ENCODE measurements around the gene IL1F10.

IL1F10 gene

DNA sequence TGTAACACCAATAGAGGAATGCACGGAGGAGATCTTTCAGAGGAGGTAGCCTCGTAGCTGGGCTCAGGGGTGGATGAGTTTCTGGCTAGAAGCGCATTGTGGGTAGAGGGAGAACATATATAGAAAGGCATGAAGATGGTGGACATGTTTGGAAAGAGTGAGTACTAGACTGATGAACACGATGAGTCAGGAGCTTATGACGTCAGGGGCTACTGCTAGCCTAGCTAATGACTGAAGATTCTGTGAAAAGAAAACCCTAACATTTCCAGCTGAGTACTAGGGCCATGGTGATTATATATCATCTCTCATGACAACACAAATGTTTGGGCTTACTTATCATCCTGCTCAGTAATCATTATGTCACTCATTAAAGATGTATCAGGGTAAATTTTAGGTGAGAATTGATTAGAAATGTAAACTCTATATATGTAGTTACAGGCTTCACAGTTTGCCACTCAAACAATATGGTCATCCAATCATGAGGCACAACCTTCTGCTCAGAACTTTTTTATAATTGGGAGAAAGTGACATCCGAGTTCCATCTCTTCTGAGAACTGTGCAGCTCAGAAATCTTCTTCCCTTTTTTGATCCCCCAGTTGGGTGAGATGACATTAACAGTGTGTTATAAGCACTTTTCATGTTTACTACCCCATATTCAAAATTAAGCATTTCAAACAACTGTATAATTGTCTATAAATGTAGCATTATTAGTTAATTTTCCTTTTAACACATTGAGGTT, 37.4 kb downstream of the IL1F10 start:
- no peak for ATAC-seq
- TF ChIP-seq SNAI2 (CRISPR knock-in tag; IDR thresholded peaks at IDR 0.05) (no peak), BACH2 (CRISPR knock-in tag; IDR thresholded peaks at IDR 0.05; ENCODE audit: borderline replicate concordance) (no peak), CSDC2 (CRISPR knock-in tag; IDR thresholded peaks at IDR 0.05) (no peak), ZFP3 (CRISPR knock-in tag; IDR thresholded peaks at IDR 0.05) (no peak), PPARA (CRISPR knock-in tag; IDR thresholded peaks at IDR 0.05; ENCODE audit: borderline replicate concordance) (no peak), ESRRG (CRISPR knock-in tag; IDR thresholded peaks at IDR 0.05) (no peak), CSRNP3 (CRISPR knock-in tag; IDR thresholded peaks at IDR 0.05) (no peak), ISL1 (CRISPR knock-in tag; IDR thresholded peaks at IDR 0.05) (no peak), ZNF70 (CRISPR knock-in tag; IDR thresholded peaks at IDR 0.05) (no peak), ZNF565 (CRISPR knock-in tag; conservative IDR thresholded peaks at IDR 0.05; ENCODE audit: low read depth) (no peak), TOX (CRISPR knock-in tag; IDR thresholded peaks at IDR 0.05; ENCODE audit: borderline replicate concordance) (no peak), GLIS3 (CRISPR knock-in tag; IDR thresholded peaks at IDR 0.05) (no peak), POU6F1 (CRISPR knock-in tag; IDR thresholded peaks at IDR 0.05; ENCODE audit: borderline replicate concordance, low read depth) (no peak), RARB (CRISPR knock-in tag; IDR thresholded peaks at IDR 0.05) (no peak)

GRCh38 chr2:113111121-113111520, 43.4 kb downstream of the IL1F10 start:
- no peak for ATAC-seq
- TF ChIP-seq PPARA (CRISPR knock-in tag; IDR thresholded peaks at IDR 0.05; ENCODE audit: borderline replicate concordance) (no peak), CSRNP3 (CRISPR knock-in tag; IDR thresholded peaks at IDR 0.05) (no peak), ARNTL (CRISPR knock-in tag; IDR thresholded peaks at IDR 0.05; ENCODE audit: borderline replicate concordance, low read depth) (no peak), BACH2 (CRISPR knock-in tag; IDR thresholded peaks at IDR 0.05; ENCODE audit: borderline replicate concordance) (no peak)
- TF ChIP-seq, protein P1, sequence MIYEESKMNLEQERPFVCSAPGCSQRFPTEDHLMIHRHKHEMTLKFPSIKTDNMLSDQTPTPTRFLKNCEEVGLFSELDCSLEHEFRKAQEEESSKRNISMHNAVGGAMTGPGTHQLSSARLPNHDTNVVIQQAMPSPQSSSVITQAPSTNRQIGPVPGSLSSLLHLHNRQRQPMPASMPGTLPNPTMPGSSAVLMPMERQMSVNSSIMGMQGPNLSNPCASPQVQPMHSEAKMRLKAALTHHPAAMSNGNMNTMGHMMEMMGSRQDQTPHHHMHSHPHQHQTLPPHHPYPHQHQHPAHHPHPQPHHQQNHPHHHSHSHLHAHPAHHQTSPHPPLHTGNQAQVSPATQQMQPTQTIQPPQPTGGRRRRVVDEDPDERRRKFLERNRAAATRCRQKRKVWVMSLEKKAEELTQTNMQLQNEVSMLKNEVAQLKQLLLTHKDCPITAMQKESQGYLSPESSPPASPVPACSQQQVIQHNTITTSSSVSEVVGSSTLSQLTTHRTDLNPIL (CRISPR knock-in tag; IDR thresholded peaks at IDR 0.05; ENCODE audit: low read depth) = no peak

DNA sequence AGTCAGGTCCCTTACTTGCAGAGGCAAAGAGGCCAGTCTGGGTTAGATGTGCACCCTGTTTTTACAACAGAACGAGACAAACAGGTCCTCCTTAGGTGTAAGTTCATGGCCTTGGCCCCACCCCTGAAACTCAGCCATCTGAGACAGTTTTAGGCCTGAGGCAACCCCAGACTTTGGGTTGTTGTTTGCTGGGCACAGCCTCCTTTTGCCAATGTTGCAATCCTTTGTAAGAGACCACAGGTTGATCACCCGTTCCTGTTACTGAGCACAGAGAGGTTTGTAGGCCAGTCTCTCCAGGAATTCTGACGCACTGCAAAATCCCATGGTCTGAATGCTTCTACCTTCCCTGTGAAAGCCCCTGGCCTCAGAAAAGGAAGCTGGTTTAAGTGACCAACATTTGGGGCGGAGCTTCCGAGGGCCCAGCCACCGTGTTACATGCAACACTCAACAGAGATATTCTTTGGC, 44.1 kb downstream of the IL1F10 start:
- ATAC-seq = no peak
- TF ChIP-seq CSRNP3 (CRISPR knock-in tag; IDR thresholded peaks at IDR 0.05) (no peak), BACH2 (CRISPR knock-in tag; IDR thresholded peaks at IDR 0.05; ENCODE audit: borderline replicate concordance) (no peak), TOX (CRISPR knock-in tag; IDR thresholded peaks at IDR 0.05; ENCODE audit: borderline replicate concordance) (no peak)

DNA sequence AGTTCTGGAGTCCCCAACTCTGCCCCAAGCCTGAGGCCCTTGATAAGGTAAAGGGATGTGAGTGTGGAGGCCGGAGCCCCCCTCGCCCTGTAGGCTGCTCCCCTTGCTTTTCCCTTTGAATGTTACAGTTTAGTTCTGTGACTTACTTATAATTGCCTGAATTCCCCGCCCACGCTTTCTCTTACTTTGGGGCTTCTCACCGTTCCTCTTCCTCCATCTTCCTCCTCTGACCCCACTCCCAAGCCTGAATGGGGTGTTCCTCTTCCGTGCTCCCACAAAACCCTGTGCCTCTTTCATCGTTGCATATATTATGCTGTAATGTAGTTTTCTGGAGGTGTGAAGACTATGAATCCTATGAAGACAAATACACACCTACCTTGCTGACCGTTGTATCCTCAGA, 44.7 kb downstream of the IL1F10 start:
- TF ChIP-seq, protein P1 (CRISPR knock-in tag; IDR thresholded peaks at IDR 0.05; ENCODE audit: low read depth) = no peak
- TF ChIP-seq ZC3H10 (CRISPR knock-in tag; IDR thresholded peaks at IDR 0.05) (no peak), ESRRG (CRISPR knock-in tag; IDR thresholded peaks at IDR 0.05) (no peak), RARB (CRISPR knock-in tag; IDR thresholded peaks at IDR 0.05) (no peak), ZNF70 (CRISPR knock-in tag; IDR thresholded peaks at IDR 0.05) (no peak), CSDC2 (CRISPR knock-in tag; IDR thresholded peaks at IDR 0.05) (no peak)
- no peak for ATAC-seq

Data from SK-N-SH treated with all-trans-retinoic acid at 6 μM for 48 hours (cell line).